T-helper 1 cell treated with Interleukin-12 subunit alpha and Interleukin-12 subunit beta and Interleukin-4 antibody, amounts not matched to agents 30 ng/mL and 1 ng/mL, for 36 hours (primary cell): Measurements from ENCODE around the gene LANCL2. TPM values are rescaled to one million over a fixed set of nuclear protein-coding genes. Genes with fewer than 3 reads are reported as not detected.

Source experiments
- total RNA-seq: library from RNA; stranded (reverse); gene quantifications from 2 replicates; pipeline ENCODE4 v1.2.3, GENCODE V29; 2022

Gene LANCL2
- total RNA-seq, 1 donor from 2014 or later, result 10.5 TPM

Other genes starting within 250 kb of the LANCL2 start
- 145 and 155 TPM in 2 replicates for gene VOPP1, start 207.2 kb downstream of the LANCL2 start, total RNA-seq